Rectal smooth muscle tissue (tissue), 1 donor: Measurements from ENCODE around the gene PCNT.
"Not testable (repeated sequence)": the region's sequence is repeated elsewhere in the genome, so short reads cannot be mapped to it uniquely, and the experiment has no call there.

Experiments
- H3K27ac ChIP-seq: one replicate; pipeline ENCODE4 v1.7.0; 2013; ENCODE audit warnings: low read depth, low read length, inconsistent platforms
- H3K27me3 ChIP-seq: one replicate; pipeline ENCODE4 v1.7.0; 2013; ENCODE audit warnings: low read length; ENCODE audit not compliant: control insufficient read depth, insufficient read depth
- H3K36me3 ChIP-seq: one replicate; pipeline ENCODE4 v1.7.0; 2013; ENCODE audit warnings: low read length; ENCODE audit not compliant: control insufficient read depth, insufficient read depth
- H3K4me1 ChIP-seq: one replicate; pipeline ENCODE4 v1.7.0; 2013; ENCODE audit warnings: low read length; ENCODE audit not compliant: control insufficient read depth, insufficient read depth
- H3K4me3 ChIP-seq: one replicate; pipeline ENCODE4 v1.7.0; 2013; ENCODE audit warnings: low read length
- H3K9ac ChIP-seq: one replicate; pipeline ENCODE4 v1.7.0; 2013; ENCODE audit warnings: low read length

The PCNT gene

DNA sequence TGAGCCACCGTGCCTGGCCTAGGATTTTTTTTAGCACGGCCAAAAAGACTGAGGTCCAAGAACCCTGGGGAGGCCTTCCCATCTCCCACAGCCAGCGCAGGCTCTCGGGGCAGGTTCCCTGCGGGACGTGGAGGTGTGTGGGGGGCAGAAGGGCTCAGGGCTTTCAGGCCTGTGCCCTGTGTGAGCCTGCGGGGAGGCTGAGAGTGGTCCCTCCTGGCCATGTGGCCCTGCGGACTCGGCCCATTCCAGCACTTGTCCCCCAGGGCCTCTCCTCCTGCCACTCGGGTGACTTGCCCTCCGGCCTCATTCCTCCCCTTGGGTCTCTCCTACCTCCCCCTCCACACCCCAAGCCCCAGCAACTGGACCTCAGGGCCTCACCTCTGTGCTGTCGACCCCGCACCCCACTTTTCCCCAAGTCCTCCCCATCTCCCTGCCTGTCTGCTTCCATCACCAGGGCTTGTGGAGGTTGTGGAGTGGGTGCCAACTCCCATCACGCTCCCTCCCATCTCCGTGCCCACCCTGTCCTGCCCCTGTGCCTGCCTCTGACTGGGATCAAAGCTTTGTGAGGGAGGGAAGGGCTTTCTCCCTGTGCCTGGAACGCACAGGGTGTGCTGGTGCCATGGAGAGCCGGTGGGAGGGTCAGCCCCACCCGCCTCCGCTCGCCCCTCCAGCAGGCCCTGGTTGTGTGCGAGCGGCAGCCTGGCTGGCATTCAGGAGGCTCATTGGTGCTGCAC, 102.5 kb downstream of the PCNT start:
- H3K27me3 ChIP-seq, result no peaks in the 10 kb centered on the region
- H3K9ac ChIP-seq, result no peak overlapping the region
- H3K4me1 ChIP-seq, result no peaks in the 10 kb centered on the region
- no peak overlapping the region for H3K27ac ChIP-seq
- no peak overlapping the region for H3K4me3 ChIP-seq
- peaks cover 8% of the 10 kb centered on the region for H3K36me3 ChIP-seq

DNA sequence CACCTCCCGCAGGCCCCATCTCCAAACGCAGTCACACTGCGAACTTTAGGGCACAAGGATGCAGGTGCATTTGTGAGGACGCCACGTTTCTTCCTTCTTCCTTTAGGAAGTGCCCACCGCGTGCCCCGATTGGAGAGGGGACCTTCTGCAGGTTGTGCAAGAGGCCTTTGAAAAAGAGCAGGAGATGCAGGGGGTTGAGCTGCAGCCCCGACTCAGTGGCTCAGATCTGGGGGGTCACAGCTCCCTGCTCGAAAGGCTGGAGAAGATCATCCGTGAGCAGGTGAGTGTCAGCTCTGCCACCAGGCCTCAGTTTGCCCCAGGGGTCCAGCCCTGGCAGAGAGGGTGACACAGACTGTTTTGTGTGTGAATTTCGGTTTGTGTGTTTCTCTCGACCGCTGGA, 103.6 kb downstream of the PCNT start:
- Histone ChIP-seq H3K27ac (no peak overlapping the region), H3K36me3 (peaks cover 15% of the 10 kb centered on the region), H3K9ac (no peak overlapping the region), H3K4me3 (no peak overlapping the region), H3K27me3 (no peaks in the 10 kb centered on the region), H3K4me1 (no peaks in the 10 kb centered on the region)

GRCh38 chr21:46428286-46428685, 104.3 kb downstream of the PCNT start:
- H3K4me3 ChIP-seq, result no peak overlapping the region
- no peak overlapping the region for H3K27ac ChIP-seq
- H3K36me3 ChIP-seq, result peaks cover 15% of the 10 kb centered on the region
- no peak overlapping the region for H3K9ac ChIP-seq
- H3K27me3 ChIP-seq, result no peaks in the 10 kb centered on the region
- H3K4me1 ChIP-seq, result no peaks in the 10 kb centered on the region

DNA sequence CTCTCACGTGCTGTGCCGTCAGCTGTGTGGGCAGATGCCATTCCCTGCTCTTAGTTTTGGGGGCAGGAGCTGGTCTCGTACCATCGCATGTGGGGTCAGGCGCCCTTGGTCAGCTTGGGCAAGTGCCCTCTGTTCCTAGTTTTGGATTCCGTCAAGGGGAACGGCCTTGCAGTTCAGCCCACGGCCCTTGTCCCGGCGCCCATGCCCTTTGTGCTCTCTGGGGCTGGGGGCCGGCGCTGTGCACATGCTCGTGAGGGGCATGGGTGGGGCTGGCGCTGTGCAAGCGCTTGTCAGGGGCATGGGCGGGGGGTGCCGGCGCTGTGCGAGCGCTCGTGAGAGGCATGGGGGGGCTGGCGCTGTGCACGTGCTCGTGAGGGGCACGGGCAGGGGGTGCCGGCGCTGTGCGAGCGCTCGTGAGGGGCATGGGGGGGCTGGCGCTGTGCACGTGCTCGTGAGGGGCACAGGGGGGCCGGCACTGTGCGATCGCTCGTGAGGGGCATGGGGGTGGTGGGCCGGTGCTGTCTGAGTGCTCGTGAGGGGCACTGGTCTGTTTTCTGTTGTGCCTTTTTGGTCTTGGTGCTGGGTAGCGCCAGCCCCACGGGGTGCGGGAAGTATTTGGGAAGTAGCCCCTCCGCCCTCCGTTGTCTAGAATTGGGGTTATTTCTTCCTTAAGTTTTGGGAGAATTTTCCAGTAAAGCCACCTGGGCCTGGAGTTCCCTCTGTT, 105.2 kb downstream of the PCNT start:
- Histone ChIP-seq H3K4me1 (no peaks in the 10 kb centered on the region), H3K27ac (no peak overlapping the region), H3K36me3 (peaks cover 15% of the 10 kb centered on the region), H3K9ac (no peak overlapping the region), H3K27me3 (no peaks in the 10 kb centered on the region), H3K4me3 (no peak overlapping the region)

GRCh38 chr21:46429754-46430681, 106.1 kb downstream of the PCNT start:
- Histone ChIP-seq H3K27me3 (no peaks in the 10 kb centered on the region), H3K9ac (no peak overlapping the region), H3K27ac (no peak overlapping the region), H3K36me3 (peaks cover 15% of the 10 kb centered on the region), H3K4me3 (no peak overlapping the region), H3K4me1 (no peaks in the 10 kb centered on the region)

DNA sequence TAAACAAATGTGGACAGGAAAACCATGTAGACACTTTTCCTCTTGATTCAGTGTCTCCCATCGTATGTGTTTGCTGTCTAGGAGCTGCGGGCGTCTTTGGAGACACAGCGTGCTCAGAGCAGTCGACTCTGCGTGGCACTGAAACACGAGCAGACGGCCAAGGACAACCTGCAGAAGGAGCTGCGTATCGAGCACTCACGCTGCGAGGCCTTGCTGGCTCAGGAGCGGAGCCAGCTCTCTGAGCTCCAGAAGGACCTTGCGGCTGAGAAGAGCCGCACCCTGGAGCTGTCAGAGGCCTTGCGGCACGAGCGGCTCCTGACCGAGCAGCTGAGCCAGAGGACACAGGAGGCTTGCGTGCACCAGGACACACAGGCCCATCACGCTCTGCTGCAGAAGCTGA, 107.5 kb downstream of the PCNT start:
- Histone ChIP-seq H3K36me3 (peaks cover 15% of the 10 kb centered on the region), H3K4me3 (no peak overlapping the region), H3K27me3 (no peaks in the 10 kb centered on the region), H3K9ac (no peak overlapping the region), H3K4me1 (no peaks in the 10 kb centered on the region), H3K27ac (no peak overlapping the region)

DNA sequence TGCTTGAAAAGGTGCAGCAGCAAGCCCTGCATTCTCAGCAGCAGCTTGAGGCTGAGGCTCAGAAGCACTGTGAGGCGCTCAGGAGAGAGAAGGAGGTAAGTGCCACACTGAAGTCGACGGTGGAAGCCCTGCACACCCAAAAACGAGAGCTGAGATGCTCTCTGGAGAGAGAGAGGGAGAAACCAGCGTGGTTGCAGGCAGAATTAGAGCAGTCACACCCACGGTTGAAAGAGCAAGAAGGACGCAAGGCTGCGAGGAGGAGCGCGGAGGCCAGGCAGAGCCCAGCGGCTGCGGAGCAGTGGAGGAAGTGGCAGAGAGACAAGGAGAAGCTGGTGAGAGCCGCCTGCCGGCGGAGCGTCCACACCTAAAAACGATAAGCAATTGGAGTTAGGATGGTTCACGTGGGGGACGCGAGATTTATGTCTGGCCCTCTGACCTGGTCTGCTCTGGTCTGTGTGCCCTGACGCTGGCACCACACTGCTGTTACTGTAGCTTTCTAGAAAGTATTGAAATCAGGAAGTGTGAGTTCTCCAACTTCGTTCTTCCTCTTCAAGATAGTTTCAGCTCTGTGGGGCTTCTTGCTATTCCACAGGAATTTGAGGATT, 108.0 kb downstream of the PCNT start:
- Histone ChIP-seq H3K9ac (no peak overlapping the region), H3K27me3 (no peaks in the 10 kb centered on the region), H3K4me3 (no peak overlapping the region), H3K4me1 (no peaks in the 10 kb centered on the region), H3K27ac (no peak overlapping the region), H3K36me3 (peaks cover 15% of the 10 kb centered on the region)

GRCh38 chr21:46433116-46433515, 109.2 kb downstream of the PCNT start:
- not testable (repeated sequence) for H3K27ac ChIP-seq
- H3K36me3 ChIP-seq, result peaks cover 24% of the 10 kb centered on the region

DNA sequence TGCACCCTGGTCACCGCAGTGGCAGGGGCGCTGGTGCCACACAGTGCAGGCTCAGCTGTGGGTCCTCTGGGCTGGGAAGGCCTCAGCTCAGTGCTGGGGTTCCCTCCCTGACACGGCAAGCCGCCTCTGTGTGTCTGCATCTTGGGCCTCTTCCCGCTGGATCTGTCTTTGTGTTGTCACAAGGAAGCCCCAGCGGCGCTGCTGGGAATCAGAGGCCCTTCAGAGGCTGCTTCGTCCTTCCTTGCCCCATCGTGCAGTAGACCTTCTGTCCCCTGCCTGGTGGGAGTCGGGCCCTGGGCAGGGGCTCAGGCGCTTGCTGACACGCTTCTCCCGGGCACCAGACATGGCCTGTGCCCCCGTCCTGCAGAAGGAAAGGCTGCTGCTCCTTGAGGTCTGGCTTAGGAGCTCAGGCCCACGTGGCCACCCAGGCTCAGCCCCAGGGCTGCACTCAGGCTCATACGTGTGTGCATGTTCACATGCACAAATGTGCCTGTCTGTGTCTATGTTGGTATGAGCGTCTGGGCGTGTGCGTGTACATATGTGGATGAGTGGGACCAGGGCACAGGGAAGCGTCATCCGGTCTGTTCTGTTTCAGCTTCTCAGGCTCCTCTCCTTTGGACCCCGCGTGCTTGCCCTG, 110.5 kb downstream of the PCNT start:
- Histone ChIP-seq H3K36me3 (peaks cover 27% of the 10 kb centered on the region), H3K27ac (no peak overlapping the region), H3K4me3 (no peak overlapping the region)

More at GRCh38 chr21:46433116-46433515, 109.2 kb downstream of the PCNT start:
- not testable (repeated sequence) for H3K9ac ChIP-seq, H3K4me1 ChIP-seq, H3K27me3 ChIP-seq, H3K4me3 ChIP-seq

DNA sequence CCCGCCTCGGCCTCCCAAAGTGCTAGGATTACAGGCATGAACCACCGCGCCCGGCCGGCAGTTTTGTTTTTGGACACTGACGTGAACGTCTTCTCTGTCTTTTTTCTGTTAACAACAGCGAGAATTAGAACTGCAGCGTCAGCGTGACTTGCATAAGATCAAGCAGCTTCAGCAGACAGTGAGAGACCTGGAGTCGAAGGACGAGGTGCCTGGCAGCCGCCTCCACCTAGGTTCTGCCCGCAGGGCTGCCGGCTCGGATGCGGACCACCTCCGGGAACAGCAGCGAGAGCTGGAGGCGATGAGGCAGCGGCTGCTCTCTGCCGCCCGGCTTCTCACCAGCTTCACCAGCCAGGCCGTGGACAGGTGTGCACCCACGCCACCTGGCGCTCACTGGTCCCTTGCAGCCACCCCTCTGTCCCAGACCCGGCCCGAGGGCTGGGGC, 111.9 kb downstream of the PCNT start:
- no peak overlapping the region for H3K27ac ChIP-seq
- no peak overlapping the region for H3K4me3 ChIP-seq
- no peaks in the 10 kb centered on the region for H3K27me3 ChIP-seq
- peaks cover 26% of the 10 kb centered on the region for H3K36me3 ChIP-seq
- H3K9ac ChIP-seq, result no peak overlapping the region
- H3K4me1 ChIP-seq, result no peaks in the 10 kb centered on the region

More for the DNA sequence above, 110.5 kb downstream of the PCNT start:
- no peaks in the 10 kb centered on the region for H3K4me1 ChIP-seq
- H3K9ac ChIP-seq, result no peak overlapping the region
- no peaks in the 10 kb centered on the region for H3K27me3 ChIP-seq

- H3K27ac ChIP-seq, result no peak overlapping the region
- no peak overlapping the region for H3K4me3 ChIP-seq
- H3K36me3 ChIP-seq, result peaks cover 30% of the 10 kb centered on the region
- H3K4me1 ChIP-seq, result no peaks in the 10 kb centered on the region
- no peak overlapping the region for H3K9ac ChIP-seq
- H3K27me3 ChIP-seq, result no peaks in the 10 kb centered on the region
Measured at GRCh38 chr21:46436621-46437020, 112.7 kb downstream of the PCNT start.
